Upper lobe of left lung (tissue), 4 donors: Measurements from ENCODE around the gene C3AR1.

Experiments
- CTCF ChIP-seq, 6 experiments: fragments of 450-650 bp in 4 of 6; fragments of 200-600 bp in 2 of 6; sonication (generic) in 2 of 6; IDR thresholded peaks; one replicate each; pipeline ENCODE4 v1.5.1; 2016 to 2019; ENCODE audit warnings: antibody characterized with exemption in 6 of 6
- EP300 ChIP-seq, 4 donors: sonication (generic); formaldehyde crosslinking; IDR thresholded peaks; one replicate each; pipeline ENCODE4 v1.5.1; 2017; ENCODE audit warnings: antibody characterized with exemption in 4 of 4, control low read depth in 2 of 4
- POLR2A ChIP-seq, 4 donors: fragments of 450-650 bp; IDR thresholded peaks; one replicate each; pipeline ENCODE4 v1.5.1; 2016 to 2017; ENCODE audit warnings: antibody characterized with exemption in 4 of 4, mild to moderate bottlenecking in 2 of 4
- POLR2AphosphoS5 ChIP-seq, 2 donors: sonication (generic); formaldehyde crosslinking; IDR thresholded peaks; one replicate each; pipeline ENCODE4 v1.5.1; 2017; ENCODE audit warnings: antibody characterized with exemption in 2 of 2

GRCh38 chr12:8057306-8057705, 8.9 kb downstream of the C3AR1 start:
- TF ChIP-seq EP300 (IDR thresholded peaks at IDR 0.05) (no peak), POLR2A (IDR thresholded peaks at IDR 0.05) (no peak), CTCF (IDR thresholded peaks at IDR 0.05) (no peak), POLR2AphosphoS5 (IDR thresholded peaks at IDR 0.05) (no peak)
